ENCODE results near the gene STEAP1B. TPM values are rescaled to one million over a fixed set of nuclear protein-coding genes. Genes with fewer than 3 reads are reported as not detected.

STEAP1B gene
- 0.08 to 0.20 TPM (median 0.13 TPM) in 5 replicates for total RNA-seq (2022; extraction: Qiagen RNA extraction)

DNA sequence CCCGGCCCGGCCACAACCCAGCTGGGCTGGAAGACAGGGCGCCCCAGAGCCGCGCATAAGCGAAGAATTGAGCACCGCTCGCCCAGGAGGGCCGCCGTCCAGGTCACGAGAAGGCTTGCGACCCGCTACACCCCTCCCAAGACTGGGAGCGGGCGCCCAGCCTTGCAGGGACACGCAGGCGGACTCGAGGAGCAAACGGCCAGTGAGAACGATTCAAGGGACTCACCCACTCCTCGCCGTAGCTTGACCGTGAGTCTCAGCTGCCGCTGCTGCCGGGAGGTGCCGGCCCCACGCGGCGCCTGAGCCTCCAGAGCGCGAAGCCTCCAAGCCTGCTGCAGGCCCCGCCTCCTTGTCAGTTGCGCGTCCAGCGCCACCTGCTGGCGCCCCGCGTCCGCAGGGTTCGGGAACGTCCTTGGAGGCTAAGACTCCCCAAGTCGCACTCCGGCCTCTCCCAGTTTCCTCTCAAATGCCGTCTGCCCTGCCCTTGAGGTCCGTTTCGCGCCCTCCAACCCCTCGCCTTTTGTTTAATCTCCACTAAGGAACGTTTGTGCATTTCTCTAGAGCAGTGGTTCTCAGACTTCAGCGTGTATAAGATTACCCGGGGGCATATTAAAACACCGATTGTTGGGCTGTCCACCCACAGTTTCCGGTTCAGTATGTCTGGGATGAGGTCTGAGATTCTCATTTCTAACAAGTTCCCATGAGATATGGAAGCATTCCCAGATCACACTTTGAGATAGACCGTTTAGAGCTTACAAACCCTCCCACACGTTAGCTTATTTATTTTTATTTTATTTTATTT is at the start of gene STEAP1B:
Gene STEAP1B (minus strand): TSS at position 301 of the 802 bp plus-strand sequence. CDS start 5,333 bp downstream, outside the sequence.

Other genes with a start within 250 kb of the STEAP1B start
- 0.03 to 0.12 TPM (median 0.07 TPM) in 5 replicates for gene RAPGEF5, start 143.0 kb downstream of the STEAP1B start, total RNA-seq (2022; extraction: Qiagen RNA extraction)
- gene IL6, start 227.0 kb upstream of the STEAP1B start, total RNA-seq (2022; extraction: Qiagen RNA extraction), result 0.59 to 4.5 TPM (median 2.5 TPM) in 5 replicates

Data from A549 treated with CORT108297 at 1 μM for 4 hours (cell line).